HuH-7.5 (cell line): ENCODE results near the gene CAMTA2.
"Not testable (repeated sequence)": the region's sequence is repeated elsewhere in the genome, so short reads cannot be mapped to it uniquely, and the experiment has no call there.

Experiments
- DNase-seq: peaks from one replicate; pipeline ENCODE4 v3.0.0; 2011; ENCODE audit warnings: low spot score

The CAMTA2 gene

DNA sequence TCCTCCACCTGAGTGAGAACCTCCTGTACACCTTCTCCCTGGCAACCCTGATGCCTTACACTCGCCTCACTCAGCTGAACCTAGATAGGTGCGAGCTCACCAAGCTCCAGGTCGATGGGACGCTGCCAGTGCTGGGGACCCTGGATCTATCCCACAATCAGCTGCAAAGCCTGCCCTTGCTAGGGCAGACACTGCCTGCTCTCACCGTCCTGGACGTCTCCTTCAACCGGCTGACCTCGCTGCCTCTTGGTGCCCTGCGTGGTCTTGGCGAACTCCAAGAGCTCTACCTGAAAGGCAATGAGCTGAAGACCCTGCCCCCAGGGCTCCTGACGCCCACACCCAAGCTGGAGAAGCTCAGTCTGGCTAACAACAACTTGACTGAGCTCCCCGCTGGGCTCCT, 54.7 kb downstream of the CAMTA2 start:
- no peak for DNase-seq

DNA sequence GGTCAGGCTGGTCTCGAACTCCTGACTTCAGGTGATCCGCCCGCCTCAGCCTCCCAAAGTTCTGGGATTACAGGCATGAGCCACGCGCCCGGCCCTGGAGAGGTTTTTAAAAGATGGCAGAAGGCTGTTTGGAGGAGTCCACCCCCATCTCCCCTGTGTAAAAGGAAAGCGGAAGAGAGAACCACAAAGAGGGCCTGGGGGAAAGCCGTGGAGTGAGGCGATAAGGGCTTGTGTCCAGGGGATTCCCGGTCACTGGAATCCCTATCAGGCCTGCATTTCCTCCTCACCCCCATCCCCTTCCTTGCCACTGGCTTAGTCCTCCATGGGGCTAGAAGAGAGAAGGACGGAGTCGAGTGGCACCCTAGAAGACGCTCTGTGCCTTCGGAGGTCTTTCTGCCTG, 55.5 kb downstream of the CAMTA2 start, which contains the start of gene GP1BA:
Gene GP1BA (plus strand): TSS at position 315 of the 400 bp plus-strand sequence. CDS start 328 bp downstream, outside the sequence.
- DNase-seq = no peak

DNA sequence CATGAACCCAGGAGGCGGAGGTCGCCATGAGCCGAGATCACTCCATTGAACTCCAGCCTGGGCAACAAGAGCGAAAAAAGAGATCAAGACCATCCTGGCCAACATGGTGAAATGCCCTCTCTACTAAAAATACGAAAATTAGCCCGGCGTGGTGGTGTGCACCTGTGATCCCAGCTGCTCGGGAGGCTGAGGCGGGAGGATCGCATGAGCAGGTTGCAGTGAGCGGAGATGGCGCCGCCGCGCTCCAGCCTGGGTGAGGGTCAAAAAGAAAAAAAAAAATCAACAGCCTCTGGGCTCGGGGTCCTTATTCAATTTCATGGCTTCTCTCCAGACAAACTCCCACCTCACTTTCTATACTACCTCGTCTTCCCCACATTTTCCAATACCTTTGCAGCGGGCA, 58.6 kb downstream of the CAMTA2 start:
- DNase-seq = no peak

DNA sequence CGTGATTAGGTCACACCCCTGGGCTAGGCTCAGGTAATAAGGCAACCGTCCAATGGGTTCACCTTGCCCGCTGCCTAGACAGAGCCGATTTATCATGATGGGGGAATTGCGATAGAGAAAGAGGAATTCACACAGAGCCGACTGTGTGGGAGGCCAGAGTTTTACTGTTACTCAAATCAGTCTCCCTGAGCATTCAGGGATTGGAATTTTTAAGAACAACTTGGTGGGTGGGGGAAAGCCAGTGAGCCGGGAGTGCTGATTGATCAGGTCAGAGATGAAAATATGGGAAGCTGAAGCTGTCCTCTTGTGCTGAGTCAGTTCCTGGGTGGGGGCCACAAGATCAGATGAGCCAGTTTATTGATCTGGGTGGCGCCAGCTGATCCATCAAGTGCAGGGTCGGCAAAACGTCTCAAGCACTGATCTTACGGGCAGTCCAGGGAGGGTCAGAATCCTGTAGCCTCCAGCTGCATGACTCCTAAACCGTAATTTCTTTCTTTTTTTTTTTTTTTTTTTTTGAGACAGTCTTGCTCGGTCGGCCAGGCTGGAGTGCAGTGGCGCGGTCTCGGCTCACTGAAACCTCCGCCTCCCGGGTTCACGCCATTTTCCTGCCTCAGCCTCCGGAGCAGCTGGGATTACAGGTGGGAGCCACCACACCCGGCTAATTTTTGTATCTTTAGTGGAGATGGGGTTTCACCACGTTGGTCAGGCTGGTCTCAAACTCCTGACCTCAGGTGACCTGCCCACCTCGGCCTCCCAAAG, 60.7 kb downstream of the CAMTA2 start:
- not testable (repeated sequence) for DNase-seq

DNA sequence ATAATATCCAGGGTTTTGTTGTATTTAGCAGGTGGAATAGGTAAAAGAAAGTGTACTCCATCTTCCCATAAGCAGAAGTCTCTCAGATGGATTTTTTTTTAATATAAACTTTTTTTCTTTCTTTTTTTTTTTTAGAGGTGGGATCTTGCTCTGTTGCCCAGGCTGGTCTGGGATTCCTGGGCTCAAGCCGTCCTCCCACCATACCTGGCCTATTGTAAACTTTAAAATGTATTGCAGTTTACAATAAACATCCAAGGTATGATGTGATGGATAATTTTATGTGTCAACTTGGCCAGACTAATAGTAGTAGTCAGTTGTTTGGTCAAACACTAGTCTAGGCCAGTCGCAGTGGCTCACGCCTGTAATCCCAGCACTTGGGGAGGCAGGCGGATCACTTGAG, 66.2 kb downstream of the CAMTA2 start:
- no peak for DNase-seq

DNA sequence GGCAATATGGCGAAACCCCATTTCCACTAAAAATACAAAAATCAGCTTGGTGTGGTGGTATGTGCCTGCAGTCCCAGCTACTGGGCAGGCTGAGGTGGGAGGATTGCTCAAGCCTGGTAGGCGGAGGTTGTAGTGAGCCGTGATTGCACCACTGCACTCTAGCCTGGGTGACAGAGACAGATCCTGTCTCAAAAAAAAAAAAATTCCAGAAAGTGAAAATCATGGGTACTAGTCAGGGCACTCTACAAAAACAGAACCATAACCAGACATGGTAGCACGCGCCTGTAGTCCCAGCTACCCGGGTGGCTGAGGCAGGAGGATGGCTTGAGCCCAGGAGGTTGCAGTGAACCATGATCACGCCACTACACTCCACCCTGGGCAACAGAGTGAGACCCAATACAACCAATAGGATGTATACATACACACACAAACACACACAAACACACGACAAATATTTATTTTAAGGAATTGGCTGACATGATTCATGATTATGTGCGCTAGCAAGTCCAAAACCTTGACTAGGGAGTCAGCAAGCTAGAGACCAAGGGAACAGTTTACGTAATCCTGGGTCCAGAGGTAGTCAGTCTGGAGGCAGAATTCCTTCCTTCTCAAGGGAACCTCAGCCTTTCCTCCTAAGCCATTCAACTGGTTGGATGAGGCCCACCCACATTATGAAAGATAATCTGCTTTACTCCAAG, 67.0 kb downstream of the CAMTA2 start:
- DNase-seq = no peak

DNA sequence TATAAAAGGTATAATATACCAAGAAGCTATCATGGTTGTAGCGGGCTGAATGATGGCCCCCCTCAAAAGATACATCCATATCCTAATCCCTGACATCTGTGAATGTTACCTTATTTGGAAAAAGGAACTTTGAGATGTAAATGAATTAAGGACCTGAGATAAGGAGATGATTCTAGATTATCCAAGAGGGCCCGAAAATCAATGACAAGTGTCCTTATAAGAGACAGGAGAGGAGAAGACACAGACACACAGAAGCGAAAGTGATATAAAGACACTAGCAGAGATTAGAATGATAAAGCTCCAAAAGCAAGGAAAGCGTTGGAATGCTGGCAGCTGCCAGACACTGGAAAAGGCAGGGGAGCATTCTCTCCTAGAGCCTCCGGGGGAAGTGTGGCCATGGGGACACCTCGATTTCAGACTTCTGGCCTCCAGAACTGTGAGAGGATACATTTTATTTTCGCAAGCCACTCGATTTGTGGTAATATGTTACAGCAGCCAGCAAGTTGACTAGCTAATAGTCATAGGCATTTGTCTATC, 67.9 kb downstream of the CAMTA2 start:
- DNase-seq = no peak
